Mesodermal cell (in vitro differentiated cells): ENCODE data around the gene LRRFIP2.

Experiments
- H3K27ac ChIP-seq: 2 replicates; pipeline ENCODE4 v1.7.0; 2013; ENCODE audit warnings: mild to moderate bottlenecking, low read depth, low read length, moderate library complexity; ENCODE audit not compliant: severe bottlenecking
- H3K36me3 ChIP-seq: 2 replicates; pipeline ENCODE4 v1.7.1; 2013; ENCODE audit warnings: mild to moderate bottlenecking, low read length, moderate library complexity; ENCODE audit not compliant: control insufficient read depth, insufficient read depth
- H3K4me1 ChIP-seq: one replicate; pipeline ENCODE4 v1.7.1; 2013; ENCODE audit warnings: mild to moderate bottlenecking, low read length; ENCODE audit not compliant: insufficient read depth, control insufficient read depth, poor library complexity, severe bottlenecking
- H3K4me3 ChIP-seq: 2 replicates; pipeline ENCODE4 v1.7.0; 2013; ENCODE audit warnings: low read length, control low read depth, mild to moderate bottlenecking; ENCODE audit not compliant: insufficient read depth, poor library complexity, severe bottlenecking; ENCODE audit errors: extremely low read depth
- H3K9me3 ChIP-seq: 2 replicates; pipeline ENCODE4 v1.7.1; 2013; ENCODE audit warnings: mild to moderate bottlenecking, low read length, moderate library complexity; ENCODE audit not compliant: control insufficient read depth
- WGBS, 2 experiments: methylation state at CpG; one replicate each; pipeline ENCODE4 v1.1.5; 2013; ENCODE audit warnings: missing lambda C conversion rate in 2 of 2; ENCODE audit not compliant: insufficient coverage in 2 of 2; 5-methylcytosine and 5-hydroxymethylcytosine counted together

Gene LRRFIP2

DNA sequence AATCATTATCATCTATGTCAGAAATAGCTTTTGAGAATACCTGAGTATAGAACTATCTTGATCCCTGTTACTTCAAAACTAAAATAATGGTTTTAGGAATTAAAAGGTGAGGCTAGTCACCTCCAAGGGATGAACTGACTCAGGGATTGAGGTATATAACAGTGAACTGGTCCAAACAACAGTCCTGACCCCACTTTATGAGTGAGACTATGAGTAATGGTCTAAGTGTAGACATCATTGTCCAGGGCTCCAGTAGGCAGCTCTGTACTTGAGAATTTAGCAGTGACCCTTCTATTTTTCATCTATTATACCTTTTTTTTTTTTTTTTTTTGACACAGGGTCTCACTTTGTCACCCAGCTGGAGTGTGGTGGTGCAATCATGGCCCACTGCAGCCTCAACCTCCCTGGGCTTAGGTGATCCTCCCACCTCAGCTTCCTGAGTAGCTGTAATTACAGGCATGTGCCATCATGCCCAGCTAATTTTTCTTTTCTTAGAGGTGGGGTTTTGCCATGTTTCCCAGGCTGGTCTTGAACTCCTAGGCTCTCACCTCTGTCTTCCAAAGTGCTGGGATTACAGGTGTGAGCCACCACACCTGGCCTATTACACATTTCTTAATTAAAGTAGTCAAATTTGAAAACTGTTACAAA is 144.7 kb downstream of the LRRFIP2 start:
- no peak overlapping the region for H3K4me3 ChIP-seq
- H3K9me3 ChIP-seq = no peaks in the 10 kb centered on the region
- H3K36me3 ChIP-seq = peaks cover 97% of the 10 kb centered on the region
- no peak overlapping the region for H3K27ac ChIP-seq
- peaks cover 8% of the 10 kb centered on the region for H3K4me1 ChIP-seq

- Histone ChIP-seq H3K9me3 (no peaks in the 10 kb centered on the region), H3K27ac (no peak overlapping the region), H3K4me1 (peaks cover 8% of the 10 kb centered on the region), H3K4me3 (no peak overlapping the region), H3K36me3 (peaks cover 96% of the 10 kb centered on the region)
- no CpG with 5 or more reads among the region's 1 CpG for WGBS, 2 experiments
These were observed 145.3 kb downstream of the LRRFIP2 start for GRCh38 chr3:37029111-37029510.

GRCh38 chr3:37028329-37028728 is 146.1 kb downstream of the LRRFIP2 start:
- H3K9me3 ChIP-seq = no peaks in the 10 kb centered on the region
- 83% methylated on average over 1 of the region's 1 CpG; no CpG with 5 or more reads in 1 of the 2 experiments for WGBS, 2 experiments
- peaks cover 8% of the 10 kb centered on the region for H3K4me1 ChIP-seq
- no peak overlapping the region for H3K4me3 ChIP-seq
- no peak overlapping the region for H3K27ac ChIP-seq
- H3K36me3 ChIP-seq = peaks cover 96% of the 10 kb centered on the region

- 95% methylated on average over 3 of the region's 5 CpGs for WGBS, 2 experiments
- Histone ChIP-seq H3K4me1 (peaks cover 8% of the 10 kb centered on the region), H3K4me3 (no peak overlapping the region), H3K9me3 (no peaks in the 10 kb centered on the region), H3K36me3 (peaks cover 97% of the 10 kb centered on the region), H3K27ac (no peak overlapping the region)
These were observed 147.5 kb downstream of the LRRFIP2 start for GRCh38 chr3:37026851-37027250.

DNA sequence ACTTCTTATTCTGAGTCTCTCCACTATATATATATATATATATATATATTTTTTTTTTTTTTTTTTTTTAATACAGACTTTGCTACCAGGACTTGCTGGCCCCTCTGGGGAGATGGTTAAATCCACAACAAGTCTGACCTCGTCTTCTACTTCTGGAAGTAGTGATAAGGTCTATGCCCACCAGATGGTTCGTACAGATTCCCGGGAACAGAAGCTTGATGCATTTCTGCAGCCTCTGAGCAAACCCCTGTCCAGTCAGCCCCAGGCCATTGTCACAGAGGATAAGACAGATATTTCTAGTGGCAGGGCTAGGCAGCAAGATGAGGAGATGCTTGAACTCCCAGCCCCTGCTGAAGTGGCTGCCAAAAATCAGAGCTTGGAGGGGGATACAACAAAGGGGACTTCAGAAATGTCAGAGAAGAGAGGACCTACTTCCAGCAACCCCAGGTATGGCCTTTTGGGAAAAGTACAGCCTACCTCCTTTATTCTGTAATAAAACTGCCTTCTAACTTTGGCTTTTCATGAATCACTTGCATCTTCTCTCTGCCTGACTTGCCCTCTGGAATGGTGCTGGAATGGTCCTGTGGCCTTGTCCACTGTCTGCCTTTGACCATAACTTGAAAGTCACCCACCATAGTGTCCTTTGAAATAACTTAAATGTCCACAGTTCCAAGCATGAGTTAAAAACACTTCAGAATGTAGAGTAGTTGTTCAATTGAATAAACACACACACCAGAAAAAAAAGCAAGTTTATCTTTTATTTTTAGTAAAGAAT is 148.6 kb downstream of the LRRFIP2 start:
- Histone ChIP-seq H3K36me3 (peaks cover 97% of the 10 kb centered on the region), H3K4me1 (peaks cover 8% of the 10 kb centered on the region), H3K4me3 (no peak overlapping the region), H3K9me3 (no peaks in the 10 kb centered on the region), H3K27ac (no peak overlapping the region)
- 97 to 100% methylated on average over 3 of the region's 3 CpGs for WGBS, 2 experiments

GRCh38 chr3:37024820-37025405 is 149.5 kb downstream of the LRRFIP2 start:
- no peaks in the 10 kb centered on the region for H3K9me3 ChIP-seq
- peaks cover 97% of the 10 kb centered on the region for H3K36me3 ChIP-seq
- WGBS, 2 experiments = 89% methylated on average over 2 of the region's 3 CpGs; no CpG with 5 or more reads in 1 of the 2 experiments

DNA sequence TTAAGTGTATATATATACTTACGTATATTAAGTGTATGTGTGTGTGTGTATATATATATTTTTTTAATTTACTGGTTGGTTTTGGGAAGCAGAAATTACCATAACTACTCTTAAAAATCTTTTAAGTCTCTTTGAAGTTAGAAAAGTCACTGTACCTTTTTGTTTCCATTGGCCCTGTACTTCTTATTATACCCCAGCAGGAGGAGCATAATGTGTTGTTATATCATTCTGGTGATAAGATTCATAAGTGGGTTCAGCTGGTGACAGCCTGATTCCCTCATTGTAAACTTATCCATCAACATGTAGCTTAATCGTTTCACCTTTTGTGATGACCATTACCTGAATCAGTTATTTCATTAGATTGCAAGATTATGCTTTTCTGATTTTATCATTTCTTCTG is 150.3 kb downstream of the LRRFIP2 start:
- Histone ChIP-seq H3K9me3 (no peaks in the 10 kb centered on the region), H3K36me3 (peaks cover 97% of the 10 kb centered on the region), H3K4me1 (no peaks in the 10 kb centered on the region), H3K27ac (no peak overlapping the region), H3K4me3 (no peak overlapping the region)
- WGBS, 2 experiments = no CpG with 5 or more reads among the region's 2 CpGs

More at GRCh38 chr3:37024820-37025405, 149.5 kb downstream of the LRRFIP2 start:
- peaks cover 1% of the 10 kb centered on the region for H3K4me1 ChIP-seq
- no peak overlapping the region for H3K4me3 ChIP-seq
- H3K27ac ChIP-seq = no peak overlapping the region

DNA sequence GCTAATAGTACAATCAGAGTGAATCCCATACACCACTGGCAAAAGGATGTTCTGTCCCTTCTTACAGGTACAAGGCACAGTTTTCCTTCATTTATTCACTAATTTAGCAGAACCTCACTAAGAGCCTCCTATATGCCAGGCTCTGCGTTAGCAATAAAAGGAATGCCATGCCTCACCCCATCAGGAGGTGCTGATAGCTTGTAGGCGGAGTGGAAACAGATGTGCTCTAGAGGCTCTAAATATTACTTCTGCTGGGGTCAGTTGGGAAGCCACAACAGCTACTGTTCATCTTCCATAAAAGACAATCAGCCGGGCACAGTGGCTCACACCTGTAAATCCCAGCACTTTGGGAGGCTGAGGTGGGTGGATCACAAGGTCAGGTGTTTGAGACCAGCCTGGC is 156.7 kb downstream of the LRRFIP2 start:
- 81 to 100% methylated on average over 2 to 3 of the region's 3 CpGs for WGBS, 2 experiments
- Histone ChIP-seq H3K4me3 (no peak overlapping the region), H3K9me3 (no peaks in the 10 kb centered on the region), H3K27ac (no peak overlapping the region), H3K36me3 (peaks cover 86% of the 10 kb centered on the region), H3K4me1 (no peaks in the 10 kb centered on the region)

DNA sequence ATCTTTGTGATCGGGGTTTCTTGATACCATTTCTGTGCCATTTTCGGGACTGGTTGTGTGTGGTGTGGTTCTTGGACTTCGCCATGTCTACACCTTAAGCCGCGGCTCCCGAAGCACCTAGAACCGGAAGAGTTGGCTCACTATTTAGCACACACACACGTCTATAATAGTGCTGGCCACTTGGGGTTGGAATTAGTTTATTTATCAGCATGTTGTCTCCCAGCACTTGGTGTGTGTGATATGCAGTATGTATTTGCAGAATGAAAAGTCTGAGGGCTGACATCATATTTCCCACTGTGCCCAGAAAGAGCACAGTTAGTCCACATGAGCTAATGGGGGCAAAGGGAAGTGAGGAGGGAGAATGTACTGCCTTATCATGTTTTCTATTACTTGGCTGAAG is 157.5 kb downstream of the LRRFIP2 start:
- WGBS, 2 experiments = 80% methylated on average over 6 of the region's 8 CpGs; no CpG with 5 or more reads in 1 of the 2 experiments
- no peak overlapping the region for H3K4me3 ChIP-seq
- H3K27ac ChIP-seq = no peak overlapping the region
- H3K9me3 ChIP-seq = no peaks in the 10 kb centered on the region
- H3K4me1 ChIP-seq = no peaks in the 10 kb centered on the region
- H3K36me3 ChIP-seq = peaks cover 86% of the 10 kb centered on the region

- Histone ChIP-seq H3K27ac (no peak overlapping the region), H3K9me3 (no peaks in the 10 kb centered on the region), H3K4me1 (no peaks in the 10 kb centered on the region), H3K4me3 (no peak overlapping the region), H3K36me3 (peaks cover 84% of the 10 kb centered on the region)
- WGBS, 2 experiments = 96 to 98% methylated on average over 4 to 5 of the region's 5 CpGs
These were observed 158.7 kb downstream of the LRRFIP2 start for GRCh38 chr3:37015642-37016041.

DNA sequence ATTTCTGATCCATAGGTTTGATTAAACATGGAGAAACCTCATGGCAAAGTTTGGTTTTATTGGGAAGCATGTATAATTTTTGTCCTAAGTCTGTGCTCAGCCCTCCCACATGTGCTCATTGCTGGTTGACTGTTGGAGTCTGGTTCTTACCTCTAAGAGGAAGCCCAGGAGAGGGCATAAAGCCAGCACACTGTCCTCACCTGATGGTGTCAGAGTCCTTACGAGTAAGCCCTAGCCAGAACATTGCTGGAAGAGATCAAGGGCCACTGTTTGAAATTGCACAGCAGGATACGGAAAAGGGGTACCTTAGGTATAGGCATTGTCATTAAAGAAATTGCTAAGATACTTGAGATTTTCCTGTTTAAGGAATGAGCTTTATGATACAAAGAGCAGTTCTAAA is 159.8 kb downstream of the LRRFIP2 start:
- no peak overlapping the region for H3K4me3 ChIP-seq
- no peaks in the 10 kb centered on the region for H3K4me1 ChIP-seq
- WGBS, 2 experiments = 97 to 100% methylated on average over 1 to 2 of the region's 2 CpGs
- no peaks in the 10 kb centered on the region for H3K9me3 ChIP-seq
- H3K36me3 ChIP-seq = peaks cover 80% of the 10 kb centered on the region
- no peak overlapping the region for H3K27ac ChIP-seq
